Caco-2 (cell line): ENCODE data around the gene SLC22A13. TPM values are rescaled to one million over a fixed set of nuclear protein-coding genes. Genes with fewer than 3 reads are reported as not detected.

Source experiments
- BruUV-seq: library from RNA; stranded (reverse); fragments of 400-500 nt; replicated peaks from 2 replicates; lab custom pipeline; 2021; lab: Mats Ljungman, UMichigan
- CTCF ChIA-PET: fragments of 300-600 bp; sonication (Branson Sonifier 250); formaldehyde crosslinking; loops from one replicate; lab custom pipeline; 2022; ENCODE audit warnings: antibody characterized with exemption; lab: Charles Lee
- POLR2A ChIA-PET: fragments of 300-600 bp; sonication (Branson Sonifier 250); formaldehyde crosslinking; loops from one replicate; lab custom pipeline; 2022; ENCODE audit warnings: antibody characterized with exemption; lab: Charles Lee
- DNase-seq, 2 experiments: peaks; one replicate each; pipeline versions ENCODE4 v3.0.0 to v3.0.0-alpha.2; 2020 to 2022
- H3K27me3 ChIP-seq: replicated peaks from 2 replicates; pipeline ENCODE4 v1.6.0; 2011; ENCODE audit warnings: low read length; ENCODE audit not compliant: control insufficient read depth, insufficient read depth
- H3K36me3 ChIP-seq: 2 replicates; pipeline ENCODE4 v1.5.1; 2011; ENCODE audit warnings: low read length; ENCODE audit not compliant: control insufficient read depth, insufficient read depth
- H3K4me1 ChIP-seq: fragments of 250-450 bp; sonication (Bioruptor Pico); 2 replicates; pipeline ENCODE4 v1.5.1; 2020; ENCODE audit warnings: mild to moderate bottlenecking
- H3K4me3 ChIP-seq: 2 replicates; pipeline ENCODE4 v1.5.1; 2011; ENCODE audit warnings: low read depth, mild to moderate bottlenecking, control low read depth, low read length
- H3K9me3 ChIP-seq: fragments of 250-450 bp; sonication (Bioruptor Pico); 2 replicates; pipeline ENCODE4 v1.5.1; 2020; ENCODE audit warnings: mild to moderate bottlenecking, moderate library complexity
- H3K27ac Mint-ChIP-seq: one replicate; pipeline ENCODE4 v1.8.0; 2022; ENCODE audit warnings: mixed read lengths; ENCODE audit not compliant: unreplicated experiment
- H3K27me3 Mint-ChIP-seq: one replicate; pipeline ENCODE4 v1.8.0; 2022; ENCODE audit warnings: mixed read lengths; ENCODE audit not compliant: insufficient read depth, unreplicated experiment
- H3K36me3 Mint-ChIP-seq: one replicate; pipeline ENCODE4 v1.8.0; 2022; ENCODE audit warnings: mild to moderate bottlenecking, mixed read lengths; ENCODE audit not compliant: insufficient read depth, unreplicated experiment
- H3K4me1 Mint-ChIP-seq: one replicate; pipeline ENCODE4 v1.8.0; 2022; ENCODE audit warnings: low read depth, mixed read lengths; ENCODE audit not compliant: unreplicated experiment
- H3K4me3 Mint-ChIP-seq: one replicate; pipeline ENCODE4 v1.8.0; 2022; ENCODE audit warnings: mild to moderate bottlenecking, moderate library complexity, mixed read lengths; ENCODE audit not compliant: unreplicated experiment
- H3K9me3 Mint-ChIP-seq: one replicate; pipeline ENCODE4 v1.8.0; 2022; ENCODE audit warnings: mixed read lengths; ENCODE audit not compliant: unreplicated experiment
- intact Hi-C: fragments of 100-400 bp; cut with micrococcal nuclease; formaldehyde crosslinking; loops from one replicate; pipeline ENCODE4 v1.10.0; 2022; ENCODE audit not compliant: unreplicated experiment
- total RNA-seq: library from RNA; stranded (reverse); gene quantifications from 2 replicates; pipeline ENCODE4 v1.2.3, GENCODE V29; 2022
- TF ChIP-seq, protein P1 (sequence below), 2 experiments: fragments of 200-600 bp in 1 of 2; IDR thresholded peaks; 1 replicate in 1 of 2; 2 replicates in 1 of 2; pipeline versions ENCODE4 v1.5.1 to v1.8.0; 2011 to 2022; ENCODE audit warnings: antibody characterized with exemption in 1 of 2, control low read depth in 1 of 2, inconsistent platforms in 1 of 2, low read depth in 1 of 2, low read length in 1 of 2, mild to moderate bottlenecking in 1 of 2, moderate library complexity in 1 of 2; ENCODE audit not compliant: insufficient read depth in 1 of 2, severe bottlenecking in 1 of 2, unreplicated experiment in 1 of 2

Gene SLC22A13
- total RNA-seq, 1 experiment from 2014 or later: 0.36 TPM

- BruUV-seq: no TSS peak
- H3K36me3 ChIP-seq: no peaks in the 10 kb centered on the region
- no peaks in the 10 kb centered on the region for H3K4me1 ChIP-seq
- no peak overlapping the region for H3K27ac Mint-ChIP-seq
- no peak overlapping the region for H3K4me3 ChIP-seq
- no peaks in the 10 kb centered on the region for H3K4me1 Mint-ChIP-seq
- intact Hi-C loops: no loop called here
- ChIA-PET CTCF (no interaction called here), POLR2A (no interaction called here)
- TF ChIP-seq, protein P1, sequence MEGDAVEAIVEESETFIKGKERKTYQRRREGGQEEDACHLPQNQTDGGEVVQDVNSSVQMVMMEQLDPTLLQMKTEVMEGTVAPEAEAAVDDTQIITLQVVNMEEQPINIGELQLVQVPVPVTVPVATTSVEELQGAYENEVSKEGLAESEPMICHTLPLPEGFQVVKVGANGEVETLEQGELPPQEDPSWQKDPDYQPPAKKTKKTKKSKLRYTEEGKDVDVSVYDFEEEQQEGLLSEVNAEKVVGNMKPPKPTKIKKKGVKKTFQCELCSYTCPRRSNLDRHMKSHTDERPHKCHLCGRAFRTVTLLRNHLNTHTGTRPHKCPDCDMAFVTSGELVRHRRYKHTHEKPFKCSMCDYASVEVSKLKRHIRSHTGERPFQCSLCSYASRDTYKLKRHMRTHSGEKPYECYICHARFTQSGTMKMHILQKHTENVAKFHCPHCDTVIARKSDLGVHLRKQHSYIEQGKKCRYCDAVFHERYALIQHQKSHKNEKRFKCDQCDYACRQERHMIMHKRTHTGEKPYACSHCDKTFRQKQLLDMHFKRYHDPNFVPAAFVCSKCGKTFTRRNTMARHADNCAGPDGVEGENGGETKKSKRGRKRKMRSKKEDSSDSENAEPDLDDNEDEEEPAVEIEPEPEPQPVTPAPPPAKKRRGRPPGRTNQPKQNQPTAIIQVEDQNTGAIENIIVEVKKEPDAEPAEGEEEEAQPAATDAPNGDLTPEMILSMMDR (IDR thresholded peaks at IDR 0.05; ENCODE audit: insufficient read depth in 1 of 2, low read depth in 1 of 2, low read length in 1 of 2, severe bottlenecking in 1 of 2, unreplicated experiment in 1 of 2): no peak
- H3K27me3 Mint-ChIP-seq: no peaks in the 10 kb centered on the region
- H3K36me3 Mint-ChIP-seq: no peaks in the 10 kb centered on the region
- no peaks in the 10 kb centered on the region for H3K9me3 Mint-ChIP-seq
- no peaks in the 10 kb centered on the region for H3K9me3 ChIP-seq
- DNase-seq: no peak
- no peak overlapping the region for H3K4me3 Mint-ChIP-seq
- no peaks in the 10 kb centered on the region for H3K27me3 ChIP-seq
These were observed 10.0 kb downstream of the SLC22A13 start for GRCh38 chr3:38275658-38276057.

DNA sequence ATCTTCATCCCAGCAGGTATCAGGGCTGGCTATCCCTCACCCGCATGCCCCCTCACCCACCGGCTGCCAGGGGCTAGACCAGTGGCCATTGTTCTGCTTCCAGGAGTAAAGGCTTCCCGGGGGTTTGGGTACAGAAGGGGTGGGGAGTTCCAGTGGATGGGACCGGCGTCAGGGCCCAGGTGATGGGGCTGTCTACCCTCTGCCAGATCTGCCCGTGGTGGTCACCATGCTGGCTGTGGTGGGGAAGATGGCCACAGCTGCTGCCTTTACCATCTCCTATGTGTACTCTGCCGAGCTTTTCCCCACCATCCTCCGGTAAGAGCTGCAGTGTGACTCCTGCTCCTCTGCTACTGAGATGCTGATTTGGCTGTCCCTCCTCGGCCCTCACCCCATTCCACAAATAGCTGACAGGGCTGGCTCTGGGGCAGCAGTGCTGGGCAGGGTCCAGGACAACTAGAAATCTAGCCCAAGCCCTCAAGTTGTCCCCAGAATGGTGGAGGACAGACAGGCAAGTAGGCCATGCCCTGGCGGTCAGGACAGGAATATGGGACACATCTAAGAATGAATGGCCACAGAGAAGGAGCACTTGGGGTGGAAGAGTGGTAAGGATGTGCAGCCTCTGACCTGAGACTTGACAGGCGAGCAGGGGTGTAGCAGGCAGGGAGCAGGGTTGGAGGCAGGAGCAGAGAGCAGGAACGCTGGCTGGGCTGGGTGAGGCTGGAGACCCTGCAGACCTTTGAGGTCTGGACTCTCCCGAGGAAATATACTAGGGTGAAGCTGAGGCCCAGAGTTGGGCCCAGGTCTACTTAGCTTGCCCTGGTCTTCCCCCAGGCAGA, 10.7 kb downstream of the SLC22A13 start:
- Mint-ChIP-seq H3K9me3 (no peaks in the 10 kb centered on the region), H3K27me3 (no peaks in the 10 kb centered on the region), H3K27ac (no peak overlapping the region), H3K4me3 (no peak overlapping the region), H3K36me3 (no peaks in the 10 kb centered on the region), H3K4me1 (no peaks in the 10 kb centered on the region)
- Histone ChIP-seq H3K4me3 (no peak overlapping the region), H3K27me3 (no peaks in the 10 kb centered on the region), H3K4me1 (no peaks in the 10 kb centered on the region), H3K9me3 (no peaks in the 10 kb centered on the region), H3K36me3 (no peaks in the 10 kb centered on the region)
- intact Hi-C loops: no loop called here
- BruUV-seq: no TSS peak
- POLR2A ChIA-PET: no interaction called here
- TF ChIP-seq, protein P1 (IDR thresholded peaks at IDR 0.05; ENCODE audit: insufficient read depth in 1 of 2, low read depth in 1 of 2, low read length in 1 of 2, severe bottlenecking in 1 of 2, unreplicated experiment in 1 of 2): no peak
- no peak for DNase-seq
- CTCF ChIA-PET: no interaction called here

GRCh38 chr3:38276917-38277630, 11.5 kb downstream of the SLC22A13 start:
- Histone ChIP-seq H3K36me3 (no peaks in the 10 kb centered on the region), H3K4me3 (no peak overlapping the region), H3K9me3 (no peaks in the 10 kb centered on the region), H3K27me3 (no peaks in the 10 kb centered on the region), H3K4me1 (no peaks in the 10 kb centered on the region)
- H3K4me1 Mint-ChIP-seq: no peaks in the 10 kb centered on the region
- ChIA-PET CTCF (no interaction called here), POLR2A (no interaction called here)
- intact Hi-C loops: no loop called here
- BruUV-seq: no TSS peak
- no peaks in the 10 kb centered on the region for H3K36me3 Mint-ChIP-seq
- no peaks in the 10 kb centered on the region for H3K27me3 Mint-ChIP-seq
- no peak for DNase-seq
- no peak overlapping the region for H3K4me3 Mint-ChIP-seq
- TF ChIP-seq, protein P1 (IDR thresholded peaks at IDR 0.05; ENCODE audit: insufficient read depth in 1 of 2, low read depth in 1 of 2, low read length in 1 of 2, severe bottlenecking in 1 of 2, unreplicated experiment in 1 of 2): no peak
- H3K9me3 Mint-ChIP-seq: no peaks in the 10 kb centered on the region
- no peak overlapping the region for H3K27ac Mint-ChIP-seq
